K562 (cell line): ENCODE data around the gene GRHPR. TPM values are rescaled to one million over a fixed set of nuclear protein-coding genes. Genes with fewer than 3 reads are reported as not detected.

Source experiments
- ARNT ChIP-seq, 2 experiments: fragments of 450-650 bp; IDR thresholded peaks; 2 replicates each; pipeline ENCODE4 v1.6.1; 2016; ENCODE audit warnings: mild to moderate bottlenecking in 1 of 2
- CHD1 ChIP-seq: fragments of 200-600 bp; sonication (generic); IDR thresholded peaks from one replicate; pipeline ENCODE4 v1.6.1; 2012; ENCODE audit warnings: mild to moderate bottlenecking, moderate library complexity, low read length, inconsistent platforms
- FOXA3 ChIP-seq, 2 experiments: fragments of 450-650 bp in 1 of 2; sonication (generic) in 1 of 2; formaldehyde crosslinking; IDR thresholded peaks in 1 of 2; conservative IDR thresholded peaks in 1 of 2; 2 replicates each; pipeline versions ENCODE4 v1.4.0 to v1.8.0; 2020 to 2022; ENCODE audit warnings: mild to moderate bottlenecking in 2 of 2, missing genetic modification reagents in 1 of 2
- FOXP1 ChIP-seq: sonication (generic); formaldehyde crosslinking; IDR thresholded peaks from 2 replicates; pipeline ENCODE4 v1.8.0; 2022; ENCODE audit warnings: mild to moderate bottlenecking, missing genetic modification reagents
- KDM2B ChIP-seq: fragments of 250-450 bp; sonication (Bioruptor Pico); IDR thresholded peaks from 2 replicates; pipeline ENCODE4 v1.8.0; 2021; ENCODE audit warnings: mild to moderate bottlenecking, moderate library complexity
- MXI1 ChIP-seq: IDR thresholded peaks from 2 replicates; pipeline ENCODE4 v1.6.1; 2011; ENCODE audit warnings: low read depth, mild to moderate bottlenecking, improper control_type of control experiment, low read length
- POLR2G ChIP-seq: fragments of 200-400 bp; formaldehyde crosslinking; IDR thresholded peaks from 2 replicates; pipeline ENCODE4 v1.6.1; 2017; ENCODE audit warnings: low read depth, mild to moderate bottlenecking, antibody characterized with exemption, low read length, moderate library complexity
- SREBF2 ChIP-seq: sonication (generic); formaldehyde crosslinking; IDR thresholded peaks from 2 replicates; pipeline ENCODE4 v1.4.0; 2020; ENCODE audit warnings: mild to moderate bottlenecking, missing genetic modification reagents
- TOE1 ChIP-seq, 2 experiments: fragments of 450-650 bp in 1 of 2; sonication (generic) in 1 of 2; formaldehyde crosslinking in 1 of 2; IDR thresholded peaks; 2 replicates each; pipeline versions ENCODE4 v1.7.1 to v1.8.0; 2016 to 2022; ENCODE audit warnings: borderline replicate concordance in 2 of 2, mild to moderate bottlenecking in 2 of 2, antibody characterized with exemption in 1 of 2, inconsistent platforms in 1 of 2, low read depth in 1 of 2, missing genetic modification reagents in 1 of 2, moderate library complexity in 1 of 2
- ZFX ChIP-seq: sonication (generic); formaldehyde crosslinking; IDR thresholded peaks from 2 replicates; pipeline ENCODE4 v1.8.0; 2022; ENCODE audit warnings: mild to moderate bottlenecking, missing genetic modification reagents, moderate library complexity
- ZNF212 ChIP-seq: fragments of 450-650 bp; formaldehyde crosslinking; IDR thresholded peaks from 2 replicates; pipeline ENCODE4 v1.4.0; 2020; ENCODE audit warnings: mild to moderate bottlenecking
- ZNF584 ChIP-seq: fragments of 200-800 bp; sonication (Bioruptor generic); IDR thresholded peaks from 2 replicates; pipeline ENCODE4 v1.6.1; 2016; ENCODE audit warnings: low read depth, mild to moderate bottlenecking, missing genetic modification characterization, missing compliant biosample characterization
- polyA plus RNA-seq, 8 experiments: library from polyadenylated mRNA; depleted of rRNA in 4 of 8; stranded (reverse) in 5 of 8; unstranded in 3 of 8; fragments of >200 nt; fragmentation: Nextera tagmentation in 2 of 8; fragmentation: Illumina TruSeq in 1 of 8; extraction: Ambion mirVana in 2 of 8; extraction: Trizol in 1 of 8; gene quantifications; 2 replicates each; pipeline versions ENCODE4 v1.2.1 to v1.2.3, GENCODE V29; 2011 to 2014; ENCODE audit warnings: inconsistent platforms in 1 of 8, missing spikeins in 1 of 8
- total RNA-seq, 7 experiments: library from RNA; depleted of rRNA in 6 of 7; stranded (reverse); fragments of >200 nt in 6 of 7; fragmentation: Illumina TruSeq in 2 of 7; extraction: Trizol in 2 of 7; gene quantifications; 2 replicates each; pipeline versions ENCODE4 v1.2.1 to v1.2.3, GENCODE V29; 2011 to 2021; ENCODE audit warnings: low replicate concordance in 1 of 7
- TF ChIP-seq, protein P1 (sequence below), 2 experiments: fragments of 450-650 bp in 1 of 2; sonication (generic) in 1 of 2; formaldehyde crosslinking in 1 of 2; IDR thresholded peaks; 2 replicates each; pipeline versions ENCODE4 v1.7.1 to v1.9.0; 2016 to 2022; ENCODE audit warnings: inconsistent platforms in 1 of 2, mild to moderate bottlenecking in 1 of 2, missing genetic modification reagents in 1 of 2

Gene GRHPR
- total and polyA plus RNA-seq, 9 of the 15 experiments (the other 6 are each of a cell fraction or from before 2014, with no cell fraction given) = 38.9 to 144 (median 120) TPM

GRCh38 chr9:37464426-37465248 lies 42.1 kb downstream of the GRHPR start (continued):
- TF ChIP-seq TOE1 (IDR thresholded peaks at IDR 0.05; ENCODE audit: borderline replicate concordance) = no peak
- peak; percentile 59; the same call in 1 of the 2 replicates for TF ChIP-seq TOE1 (CRISPR knock-in tag; IDR thresholded peaks at IDR 0.05; ENCODE audit: borderline replicate concordance, low read depth)
- no peak for TF ChIP-seq SREBF2 (CRISPR knock-in tag)
- peak; percentile 41; the same call in 1 of the 2 replicates for TF ChIP-seq ZFX (CRISPR knock-in tag)
- peak in 1 of 2 experiments; percentile 83; a peak in 1 of 4 replicates for TF ChIP-seq FOXA3 (CRISPR knock-in tag; conservative IDR thresholded peaks at IDR 0.05 in 1 of 2, IDR thresholded peaks at IDR 0.05 in 1 of 2)
- TF ChIP-seq ZNF212 (CRISPR knock-in tag) = no peak
- 0 out of 2 replicates have a peak, but pooled peaks have one; percentile 30 for TF ChIP-seq KDM2B (CRISPR knock-in tag)
- peak; percentile 90 for TF ChIP-seq CHD1
- peak; percentile 87 for TF ChIP-seq POLR2G
- TF ChIP-seq, protein P1, sequence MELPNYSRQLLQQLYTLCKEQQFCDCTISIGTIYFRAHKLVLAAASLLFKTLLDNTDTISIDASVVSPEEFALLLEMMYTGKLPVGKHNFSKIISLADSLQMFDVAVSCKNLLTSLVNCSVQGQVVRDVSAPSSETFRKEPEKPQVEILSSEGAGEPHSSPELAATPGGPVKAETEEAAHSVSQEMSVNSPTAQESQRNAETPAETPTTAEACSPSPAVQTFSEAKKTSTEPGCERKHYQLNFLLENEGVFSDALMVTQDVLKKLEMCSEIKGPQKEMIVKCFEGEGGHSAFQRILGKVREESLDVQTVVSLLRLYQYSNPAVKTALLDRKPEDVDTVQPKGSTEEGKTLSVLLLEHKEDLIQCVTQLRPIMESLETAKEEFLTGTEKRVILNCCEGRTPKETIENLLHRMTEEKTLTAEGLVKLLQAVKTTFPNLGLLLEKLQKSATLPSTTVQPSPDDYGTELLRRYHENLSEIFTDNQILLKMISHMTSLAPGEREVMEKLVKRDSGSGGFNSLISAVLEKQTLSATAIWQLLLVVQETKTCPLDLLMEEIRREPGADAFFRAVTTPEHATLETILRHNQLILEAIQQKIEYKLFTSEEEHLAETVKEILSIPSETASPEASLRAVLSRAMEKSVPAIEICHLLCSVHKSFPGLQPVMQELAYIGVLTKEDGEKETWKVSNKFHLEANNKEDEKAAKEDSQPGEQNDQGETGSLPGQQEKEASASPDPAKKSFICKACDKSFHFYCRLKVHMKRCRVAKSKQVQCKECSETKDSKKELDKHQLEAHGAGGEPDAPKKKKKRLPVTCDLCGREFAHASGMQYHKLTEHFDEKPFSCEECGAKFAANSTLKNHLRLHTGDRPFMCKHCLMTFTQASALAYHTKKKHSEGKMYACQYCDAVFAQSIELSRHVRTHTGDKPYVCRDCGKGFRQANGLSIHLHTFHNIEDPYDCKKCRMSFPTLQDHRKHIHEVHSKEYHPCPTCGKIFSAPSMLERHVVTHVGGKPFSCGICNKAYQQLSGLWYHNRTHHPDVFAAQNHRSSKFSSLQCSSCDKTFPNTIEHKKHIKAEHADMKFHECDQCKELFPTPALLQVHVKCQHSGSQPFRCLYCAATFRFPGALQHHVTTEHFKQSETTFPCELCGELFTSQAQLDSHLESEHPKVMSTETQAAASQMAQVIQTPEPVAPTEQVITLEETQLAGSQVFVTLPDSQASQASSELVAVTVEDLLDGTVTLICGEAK (IDR thresholded peaks at IDR 0.05) = 0 out of 2 replicates have a peak, but pooled peaks have one; percentile 27
- TF ChIP-seq, protein P1 (CRISPR knock-in tag; IDR thresholded peaks at IDR 0.05) = no peak
- no peak for TF ChIP-seq MXI1
- peak; percentile 86 for TF ChIP-seq FOXP1 (CRISPR knock-in tag)
- TF ChIP-seq ARNT (IDR thresholded peaks at IDR 0.05) = no peak
- no peak for TF ChIP-seq ZNF584 (CRISPR knock-in tag)
